Hepatocyte (in vitro differentiated cells): ENCODE results near the gene KCNJ16. TPM values are rescaled to one million over a fixed set of nuclear protein-coding genes. Genes with fewer than 3 reads are reported as not detected.

Source experiments
- DNase-seq: peaks from one replicate; pipeline ENCODE4 v3.0.0-alpha.2; 2016; ENCODE audit warnings: low spot score
- H2AFZ ChIP-seq: fragments of 200-600 bp; sonication (generic); 2 replicates; pipeline ENCODE4 v1.6.0; 2016; ENCODE audit warnings: antibody characterized with exemption, mild to moderate bottlenecking
- H3K27ac ChIP-seq: fragments of 200-600 bp; sonication (generic); 2 replicates; pipeline ENCODE4 v1.5.1; 2016; ENCODE audit warnings: mild to moderate bottlenecking
- H3K27me3 ChIP-seq: fragments of 200-600 bp; sonication (generic); 2 replicates; pipeline ENCODE4 v1.6.1; 2016
- H3K36me3 ChIP-seq: fragments of 200-600 bp; sonication (generic); replicated peaks from 2 replicates; pipeline ENCODE4 v1.5.1; 2016; ENCODE audit warnings: low read depth; ENCODE audit not compliant: insufficient read depth
- H3K4me1 ChIP-seq: fragments of 200-600 bp; sonication (generic); 2 replicates; pipeline ENCODE4 v1.5.1; 2016; ENCODE audit warnings: mild to moderate bottlenecking, moderate library complexity; ENCODE audit not compliant: insufficient read depth
- H3K4me2 ChIP-seq: fragments of 200-600 bp; sonication (generic); 2 replicates; pipeline ENCODE4 v1.6.0; 2016
- H3K4me3 ChIP-seq: fragments of 200-600 bp; sonication (generic); 2 replicates; pipeline ENCODE4 v1.5.1; 2016; ENCODE audit warnings: mild to moderate bottlenecking
- H3K79me2 ChIP-seq: fragments of 200-600 bp; sonication (generic); 2 replicates; pipeline ENCODE4 v1.6.0; 2017; ENCODE audit warnings: mild to moderate bottlenecking
- H3K9me2 ChIP-seq: fragments of 200-600 bp; sonication (generic); replicated peaks from 2 replicates; pipeline ENCODE4 v1.6.0; 2017; ENCODE audit warnings: mild to moderate bottlenecking; ENCODE audit not compliant: insufficient read depth
- H3K9me3 ChIP-seq: fragments of 200-600 bp; sonication (generic); 2 replicates; pipeline ENCODE4 v1.5.1; 2016; ENCODE audit warnings: low read depth, mild to moderate bottlenecking
- H4K20me1 ChIP-seq: fragments of 200-600 bp; sonication (generic); 2 replicates; pipeline ENCODE4 v1.6.0; 2016; ENCODE audit warnings: mild to moderate bottlenecking; ENCODE audit not compliant: insufficient read depth, poor library complexity, severe bottlenecking
- CTCF ChIP-seq: fragments of 200-600 bp; sonication (generic); IDR thresholded peaks from 2 replicates; pipeline ENCODE4 v1.5.1; 2016; ENCODE audit warnings: antibody characterized with exemption, mild to moderate bottlenecking; ENCODE audit not compliant: poor library complexity
- EZH2 ChIP-seq: fragments of 200-600 bp; sonication (generic); IDR thresholded peaks from 2 replicates; pipeline ENCODE4 v1.6.1; 2016; ENCODE audit warnings: antibody characterized with exemption, mild to moderate bottlenecking, borderline replicate concordance
- EZH2phosphoT487 ChIP-seq: fragments of 200-600 bp; sonication (generic); IDR thresholded peaks from one replicate; pipeline ENCODE4 v1.6.1; 2018; ENCODE audit warnings: antibody characterized with exemption, mild to moderate bottlenecking, low read depth, moderate library complexity; ENCODE audit not compliant: unreplicated experiment, severe bottlenecking
- WGBS: methylation state at CpG from one replicate; pipeline ENCODE4 v1.1.6; 2016; ENCODE audit warnings: low lambda C conversion rate; ENCODE audit errors: missing lambda C conversion rate; 5-methylcytosine and 5-hydroxymethylcytosine counted together
- polyA plus RNA-seq: library from polyadenylated mRNA; unstranded; fragments of >200 nt; fragmentation: Nextera tagmentation; extraction: Ambion mirVana; gene quantifications from 2 replicates; pipeline ENCODE4 v1.2.1, GENCODE V29; 2016
- total RNA-seq: library from RNA; depleted of rRNA; stranded (reverse); fragments of >200 nt; gene quantifications from 2 replicates; pipeline ENCODE4 v1.2.3, GENCODE V29; 2014

KCNJ16 gene
- total and polyA plus RNA-seq, 2 experiments from 2014 or later = 2.7 to 40.6 TPM

GRCh38 chr17:70047619-70048419 is 27.2 kb upstream of the KCNJ16 start:
- TF ChIP-seq CTCF (no peak), EZH2phosphoT487 (no peak), EZH2 (no peak)
- Histone ChIP-seq H3K27ac (no peak overlapping the region), H2AFZ (no peak overlapping the region), H3K4me3 (no peak overlapping the region), H3K79me2 (no peaks in the 10 kb centered on the region), H3K9me3 (no peaks in the 10 kb centered on the region), H3K4me2 (no peak overlapping the region), H3K9me2 (no peaks in the 10 kb centered on the region), H3K36me3 (no peaks in the 10 kb centered on the region), H4K20me1 (no peaks in the 10 kb centered on the region), H3K27me3 (no peaks in the 10 kb centered on the region), H3K4me1 (no peaks in the 10 kb centered on the region)
- 66% methylated on average over 5 of the region's 5 CpGs for WGBS
- no peak for DNase-seq

GRCh38 chr17:70049801-70050591 is 25.0 kb upstream of the KCNJ16 start:
- 87% methylated on average over 3 of the region's 3 CpGs for WGBS
- Histone ChIP-seq H3K27me3 (no peaks in the 10 kb centered on the region), H3K79me2 (no peaks in the 10 kb centered on the region), H3K4me3 (no peak overlapping the region), H4K20me1 (no peaks in the 10 kb centered on the region), H3K4me2 (no peak overlapping the region), H3K9me2 (no peaks in the 10 kb centered on the region), H2AFZ (no peak overlapping the region), H3K36me3 (no peaks in the 10 kb centered on the region), H3K9me3 (no peaks in the 10 kb centered on the region), H3K4me1 (peaks cover 4% of the 10 kb centered on the region), H3K27ac (no peak overlapping the region)
- no peak for TF ChIP-seq CTCF
- TF ChIP-seq EZH2phosphoT487 = no peak
- no peak for TF ChIP-seq EZH2
- DNase-seq = no peak

GRCh38 chr17:70050931-70051330 is 24.1 kb upstream of the KCNJ16 start:
- no peaks in the 10 kb centered on the region for H3K27me3 ChIP-seq
- H3K9me2 ChIP-seq = no peaks in the 10 kb centered on the region
- H3K4me3 ChIP-seq = no peak overlapping the region
- no peak overlapping the region for H2AFZ ChIP-seq
- H4K20me1 ChIP-seq = no peaks in the 10 kb centered on the region
- WGBS = 50% methylated on average over 2 of the region's 2 CpGs
- no peaks in the 10 kb centered on the region for H3K36me3 ChIP-seq
- no peak for DNase-seq
- no peak overlapping the region for H3K4me2 ChIP-seq
- H3K4me1 ChIP-seq = peaks cover 11% of the 10 kb centered on the region
- TF ChIP-seq EZH2 = no peak
- TF ChIP-seq EZH2phosphoT487 = no peak
- TF ChIP-seq CTCF = no peak
- H3K79me2 ChIP-seq = no peaks in the 10 kb centered on the region
- H3K9me3 ChIP-seq = no peaks in the 10 kb centered on the region
- H3K27ac ChIP-seq = no peak overlapping the region
